GM19324 (cell line): ENCODE results near the gene ATP5F1E.
A peak's percentile ranks its signal among the peaks of the same experiment; 100 is the strongest.

Experiments
- ATAC-seq: cut with Tn5 transposase; IDR thresholded peaks from one replicate; pipeline ENCODE4 v1.9.1; 2021; ENCODE audit warnings: mild to moderate bottlenecking, moderate library complexity; ENCODE audit not compliant: unreplicated experiment, low FRiP score

The ATP5F1E gene

DNA sequence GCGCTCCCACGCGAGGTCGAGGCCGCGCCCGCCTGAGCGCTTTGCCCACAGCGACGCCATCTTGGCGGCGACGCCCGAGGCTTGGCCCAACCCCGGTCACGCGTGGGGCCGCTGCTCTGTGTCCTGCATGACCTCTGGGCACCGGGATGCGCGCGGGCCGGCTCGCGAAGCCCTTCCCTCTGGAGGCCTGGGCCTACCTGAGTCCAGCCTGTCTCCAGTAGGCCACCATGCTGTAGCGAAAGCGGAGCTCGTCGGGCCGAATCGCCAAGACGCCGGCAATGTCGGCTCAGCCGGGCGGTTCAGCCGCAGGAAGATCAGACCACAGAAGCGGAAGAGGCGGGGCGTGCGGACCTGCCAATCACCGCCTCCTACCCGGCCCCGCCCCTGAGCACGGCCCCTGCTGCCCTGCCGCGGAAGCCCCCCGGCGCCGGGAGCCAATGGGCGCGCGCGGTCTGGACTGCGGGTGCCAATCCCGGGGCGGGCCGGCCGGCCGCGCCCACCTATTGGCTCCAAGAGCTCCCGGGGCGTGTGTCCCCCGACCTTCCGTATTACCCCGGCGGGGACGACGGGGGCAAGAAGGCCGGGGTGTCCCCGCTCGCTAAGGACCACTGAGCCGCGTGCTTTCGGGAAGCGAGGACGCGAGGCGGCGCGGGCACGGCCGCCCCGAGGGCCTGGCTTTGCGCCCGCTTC lies at the start of gene ATP5F1E:
ATP5F1E (minus strand) TSS at position 313 of the 690 bp plus-strand sequence; CDS start at position 229, 84 bp downstream.
- ATAC-seq = peak; percentile 99

DNA sequence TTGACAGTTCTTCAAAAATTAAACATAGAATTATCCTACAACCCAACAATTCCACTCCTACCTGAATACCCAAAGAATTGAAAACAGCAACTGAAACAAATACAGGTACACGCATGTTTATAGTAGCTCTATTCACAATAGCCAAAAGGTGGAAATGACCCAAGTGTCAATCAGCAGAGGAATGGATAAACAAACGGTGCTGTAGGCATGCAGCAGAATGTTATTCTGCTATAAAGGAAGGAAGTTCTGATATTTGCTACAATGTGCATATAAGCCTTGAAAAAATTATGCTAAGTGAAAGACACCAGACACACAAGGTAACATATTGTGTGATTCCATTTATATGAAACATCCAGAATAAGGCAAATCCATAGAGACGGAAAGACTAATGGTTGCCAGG lies 48.9 kb upstream of the ATP5F1E start:
- no peak for ATAC-seq

DNA sequence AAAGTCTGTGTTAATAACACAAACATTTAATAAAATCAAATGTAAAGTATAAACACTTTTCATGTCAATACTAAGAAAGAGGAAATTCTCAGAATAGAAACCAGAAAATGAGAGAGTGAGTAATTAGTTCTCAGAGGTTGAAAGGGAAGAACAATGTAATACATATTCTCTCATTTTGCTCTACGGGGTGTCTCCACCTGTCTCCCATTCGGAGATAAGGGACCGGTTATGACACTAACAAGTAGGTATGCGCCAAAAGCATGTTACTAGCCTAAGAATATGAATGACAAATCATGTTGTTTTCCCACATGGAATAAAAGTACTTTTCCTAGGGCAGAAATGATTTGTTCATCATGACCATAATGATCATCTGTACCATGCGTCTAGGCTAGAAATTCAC lies 46.1 kb upstream of the ATP5F1E start:
- ATAC-seq = no peak

DNA sequence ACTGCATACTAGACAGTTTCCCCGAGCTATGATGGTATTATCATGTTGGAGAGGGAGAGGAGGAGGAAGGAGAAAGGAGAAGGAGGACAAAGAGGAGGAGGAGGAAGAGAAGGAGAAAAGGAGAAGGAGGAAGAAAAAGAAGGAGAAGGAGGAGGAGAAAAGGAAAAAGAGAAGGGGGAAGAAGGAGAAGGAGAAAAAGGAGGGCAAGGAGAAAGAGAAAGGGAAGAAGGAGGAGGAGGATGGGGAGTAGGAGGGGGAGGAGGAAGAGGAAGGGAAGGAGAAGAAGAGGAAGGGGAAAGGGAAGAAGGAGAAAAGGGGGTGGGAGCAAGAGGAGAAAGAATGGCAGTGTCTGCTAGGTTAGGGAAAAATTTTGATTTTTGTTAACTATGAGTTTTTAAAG lies 45.6 kb upstream of the ATP5F1E start:
- no peak for ATAC-seq

DNA sequence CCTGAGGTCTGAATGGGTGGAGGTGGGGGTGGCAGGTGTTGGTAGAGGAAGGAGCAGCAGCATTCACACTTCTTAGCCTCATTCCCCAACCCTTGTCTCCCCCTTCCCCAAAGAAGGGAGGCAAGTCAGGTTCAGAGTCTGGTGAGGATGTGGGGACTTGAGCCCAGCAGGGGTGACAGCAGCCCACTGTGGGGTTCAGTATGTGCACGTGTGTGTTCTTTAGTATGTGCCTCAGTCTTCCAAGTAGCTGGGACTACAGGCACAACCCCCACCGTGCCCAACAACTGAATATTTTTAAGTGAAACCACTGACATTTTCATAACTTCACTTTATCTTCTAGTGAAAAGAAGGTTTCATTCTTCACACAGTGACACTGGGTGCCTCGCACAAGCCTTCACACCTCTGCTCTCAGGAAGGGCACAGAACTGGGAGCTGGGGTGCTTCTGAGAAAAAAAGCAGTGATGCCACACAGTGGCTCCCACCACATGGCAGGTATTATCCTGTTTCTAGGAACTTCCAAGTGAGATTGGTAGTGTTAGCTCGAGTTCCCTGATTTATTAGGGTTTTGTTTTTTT lies 43.9 kb upstream of the ATP5F1E start:
- ATAC-seq = no peak

DNA sequence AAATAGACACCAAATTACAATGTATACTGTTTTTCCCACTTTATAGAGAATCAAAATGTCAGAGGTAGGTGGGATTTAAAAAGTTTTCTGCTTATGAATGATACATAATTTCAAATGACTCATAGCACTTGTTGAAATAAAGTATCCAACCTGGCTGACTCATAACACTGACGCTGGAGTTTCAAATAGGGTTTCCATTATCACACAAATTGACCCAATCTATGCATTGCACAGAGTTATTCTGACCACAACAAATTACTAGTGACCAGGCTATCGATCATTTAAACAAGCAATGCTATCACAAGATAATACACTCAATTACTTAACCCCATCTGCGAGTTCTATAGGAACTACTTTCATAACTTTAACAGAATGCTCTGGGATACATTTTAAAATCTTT lies 42.3 kb upstream of the ATP5F1E start:
- ATAC-seq = no peak

DNA sequence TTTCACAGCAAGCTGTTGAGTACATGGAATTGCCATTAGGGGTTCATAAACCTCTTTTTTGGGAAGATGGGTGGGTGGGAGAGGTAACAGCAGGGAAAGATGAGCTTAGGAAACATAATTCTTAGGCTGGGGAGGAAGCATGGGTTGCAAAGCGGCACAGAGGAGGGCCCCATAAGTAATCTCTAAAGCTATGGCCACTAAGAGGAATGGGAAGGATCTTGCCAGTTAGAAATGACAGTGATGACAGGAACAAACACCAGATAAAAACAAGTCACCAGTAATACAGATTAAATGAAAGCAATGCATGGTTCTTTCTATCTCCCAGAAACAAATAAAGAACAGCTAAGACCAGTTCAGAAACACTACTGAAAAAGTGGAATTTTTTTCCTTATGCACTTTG lies 41.4 kb upstream of the ATP5F1E start:
- no peak for ATAC-seq

DNA sequence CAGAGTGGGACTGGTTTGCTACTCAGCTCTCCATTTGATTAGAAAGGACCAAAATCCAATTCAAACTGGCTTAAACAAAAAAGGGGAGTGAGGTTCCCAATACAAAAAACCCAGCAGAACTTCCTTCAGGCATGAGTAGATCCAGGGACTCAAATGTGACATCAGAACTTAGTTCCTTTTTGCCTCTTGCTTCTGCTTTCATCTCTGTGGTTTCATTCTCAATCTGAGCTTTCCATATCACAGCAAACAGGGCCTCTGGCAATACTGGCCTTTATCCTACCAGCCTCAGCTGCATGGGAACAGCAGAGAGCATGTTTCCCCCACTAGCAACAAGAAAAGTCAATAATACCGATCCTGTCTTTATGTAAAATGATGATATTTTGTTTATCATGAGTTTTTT lies 39.1 kb upstream of the ATP5F1E start:
- ATAC-seq = no peak

DNA sequence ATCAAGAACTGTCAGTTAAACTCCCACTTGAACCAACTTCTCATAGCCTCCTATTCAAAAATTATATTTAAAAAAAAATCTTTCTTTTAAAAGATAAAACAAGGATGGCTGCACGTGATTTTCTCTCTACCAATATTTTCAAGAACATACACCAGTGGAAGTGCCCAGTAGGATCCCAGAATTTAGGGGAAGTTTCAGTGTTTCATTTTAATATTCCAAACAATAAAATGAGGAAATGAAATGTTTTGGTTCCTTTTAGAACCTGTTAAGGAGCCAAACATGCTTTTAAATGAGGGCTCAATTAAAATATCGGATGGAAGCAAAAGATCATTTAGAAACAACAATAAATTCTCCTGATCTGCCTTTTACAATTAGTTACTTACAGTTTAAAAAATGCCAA lies 36.9 kb upstream of the ATP5F1E start:
- ATAC-seq = no peak

DNA sequence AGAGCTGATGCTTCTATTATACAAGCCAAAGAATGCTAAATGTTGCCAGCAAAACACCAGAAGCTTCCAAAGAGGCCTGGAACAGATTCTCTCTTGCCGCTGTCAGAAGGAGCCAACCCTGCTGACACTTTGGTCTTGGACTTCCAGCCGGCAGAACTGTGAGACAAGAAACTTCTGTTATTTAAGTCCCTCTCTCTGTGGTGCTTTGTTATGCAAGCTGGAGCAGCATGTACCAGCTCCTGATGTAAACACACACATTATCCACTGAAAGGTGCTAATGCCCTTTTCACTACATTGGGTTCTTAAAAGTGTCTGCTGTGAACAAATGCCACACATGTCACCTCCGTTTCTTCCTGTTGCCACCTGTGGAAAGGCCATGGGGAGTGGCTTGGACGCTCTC lies 36.4 kb upstream of the ATP5F1E start:
- no peak for ATAC-seq

DNA sequence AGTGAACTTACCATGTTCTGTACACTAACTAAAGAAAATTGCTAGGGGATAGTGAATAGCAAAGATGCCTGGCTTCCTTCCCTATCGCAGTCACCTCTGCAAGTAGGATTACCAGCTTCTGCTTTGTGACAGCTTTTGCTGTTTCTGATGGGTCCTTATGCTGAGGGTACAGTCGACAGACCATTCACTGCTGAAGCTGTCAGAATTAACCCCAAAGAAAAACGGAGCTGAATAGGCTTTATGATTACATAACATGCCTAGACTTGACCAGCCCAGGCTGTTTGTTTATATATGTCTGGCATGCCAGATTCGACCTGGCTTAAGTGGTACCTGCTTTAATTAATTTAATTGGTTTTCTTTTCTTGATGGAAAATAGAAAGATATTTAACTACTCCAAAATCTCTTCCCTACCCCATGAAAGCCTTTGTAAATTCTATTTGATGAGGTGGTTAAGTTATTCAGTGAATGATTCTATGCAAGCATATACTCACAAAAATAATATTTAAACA lies 32.1 kb upstream of the ATP5F1E start:
- ATAC-seq = no peak

DNA sequence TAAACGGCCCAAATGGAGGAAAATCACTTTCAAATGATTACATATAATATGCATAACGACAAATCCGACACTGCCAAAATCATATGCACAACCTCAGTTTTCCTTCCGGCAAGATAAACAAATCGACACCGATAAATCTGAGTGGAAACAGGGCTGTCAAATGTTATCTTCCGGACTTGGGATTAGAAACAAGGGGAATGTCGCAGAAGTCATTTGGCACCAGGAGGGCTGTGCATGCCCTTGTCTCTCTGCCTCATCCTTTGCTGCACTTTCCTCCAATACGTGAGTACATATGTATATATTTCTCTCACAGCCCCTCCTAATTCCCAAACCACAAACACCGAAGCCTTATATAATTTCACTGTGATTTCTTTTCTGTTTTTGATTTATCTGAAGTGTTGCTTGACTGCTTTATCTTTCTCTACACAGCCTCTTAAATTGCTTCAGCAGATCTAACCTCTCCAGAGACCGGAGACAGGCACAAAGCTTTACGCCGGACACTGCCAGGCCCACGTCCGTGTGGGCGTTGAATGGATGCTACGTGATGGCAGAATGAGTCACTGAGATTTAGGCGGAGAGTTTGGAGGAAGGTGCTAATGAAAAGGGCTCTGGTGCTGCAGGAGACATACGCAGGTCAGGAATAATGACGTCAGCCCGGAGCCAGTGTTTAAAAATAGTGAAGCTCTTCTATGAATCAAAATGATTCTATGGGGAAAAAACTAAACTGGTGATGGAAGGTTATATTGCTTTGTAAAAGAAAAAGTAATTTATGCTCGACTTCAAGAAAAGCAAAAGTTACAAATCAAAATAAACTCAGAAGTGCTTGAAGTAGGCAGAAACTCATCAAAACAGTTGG lies 31.5 kb upstream of the ATP5F1E start:
- ATAC-seq = no peak

DNA sequence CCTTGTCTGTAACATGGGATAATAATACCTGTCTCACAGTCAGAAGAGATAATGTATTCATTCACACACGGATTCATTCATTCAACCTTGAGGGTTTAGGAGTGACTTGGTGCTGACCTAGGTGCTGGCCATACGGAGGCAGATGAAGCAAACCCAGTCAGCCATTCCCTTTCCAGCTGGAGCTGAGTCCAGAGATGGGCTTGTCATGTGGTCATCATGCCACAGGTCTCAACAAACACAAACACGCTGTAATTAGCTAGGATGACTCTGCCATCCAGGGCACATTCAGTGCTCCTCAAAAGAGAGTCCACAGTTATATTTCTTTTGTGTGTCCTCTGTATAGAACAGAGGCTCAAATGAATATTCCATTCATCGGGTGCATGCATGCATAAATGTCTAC lies 29.9 kb upstream of the ATP5F1E start:
- ATAC-seq = no peak

DNA sequence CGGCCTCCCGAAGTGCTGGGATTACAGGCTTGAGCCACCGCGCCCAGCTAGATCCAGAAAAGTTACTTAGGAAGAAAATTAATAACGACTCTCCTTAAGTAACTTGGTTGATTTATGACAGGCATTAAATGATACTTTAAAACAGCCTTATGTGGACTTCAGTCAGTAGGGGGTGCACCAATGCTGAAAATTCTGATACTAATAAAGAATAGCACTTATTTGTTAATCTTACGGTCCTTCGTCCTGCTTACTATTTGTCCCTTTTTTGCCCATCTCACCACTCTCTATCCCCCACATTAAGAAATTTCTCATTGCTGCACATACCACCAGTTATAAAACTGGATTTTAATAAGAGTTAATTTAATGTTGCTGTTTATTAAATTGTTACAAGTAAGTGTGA lies 23.2 kb upstream of the ATP5F1E start:
- no peak for ATAC-seq

DNA sequence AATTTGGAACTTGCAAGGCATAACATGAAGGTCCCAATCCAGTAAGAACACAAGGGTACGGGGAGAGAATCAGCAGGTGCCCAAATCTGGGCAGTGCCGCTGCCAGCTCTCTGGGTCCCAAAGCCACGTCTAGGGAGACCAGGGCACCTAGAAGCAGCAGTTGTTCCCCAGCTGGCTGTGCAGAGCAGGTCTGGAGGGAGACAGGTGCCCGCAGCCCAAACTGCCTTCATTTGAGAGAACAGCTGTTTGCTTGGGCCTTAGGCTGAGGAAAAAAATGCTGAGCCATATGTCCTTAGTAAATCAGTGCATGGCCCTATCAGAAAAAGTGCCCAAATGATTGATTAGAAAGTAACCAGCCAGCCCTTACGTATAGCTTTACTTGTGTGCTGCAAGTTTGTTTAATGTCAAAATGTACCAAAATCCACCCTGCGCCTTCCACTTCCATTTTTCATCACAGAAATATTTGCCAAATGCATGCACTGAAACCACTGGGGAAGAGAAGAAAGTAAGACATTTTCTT lies 19.6 kb upstream of the ATP5F1E start:
- ATAC-seq = no peak

DNA sequence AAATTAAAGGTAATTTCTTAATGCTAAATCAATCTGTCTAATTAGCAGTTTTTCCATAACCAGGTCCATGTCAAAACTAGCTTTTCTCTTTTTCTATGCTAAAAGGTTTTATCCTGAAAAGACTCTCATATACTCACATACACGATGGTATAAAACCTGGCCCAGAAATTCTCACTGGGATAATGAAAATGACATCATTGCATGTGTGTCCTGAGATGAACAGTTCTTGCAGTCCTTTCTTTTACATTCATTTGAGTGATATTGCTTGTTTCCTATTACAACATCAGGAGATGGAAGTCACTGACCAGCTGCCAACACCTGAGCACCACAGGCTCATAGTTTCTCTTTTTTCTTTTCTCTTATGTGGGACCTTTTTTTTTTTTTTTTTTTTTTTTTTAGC lies 18.3 kb upstream of the ATP5F1E start:
- ATAC-seq = no peak

DNA sequence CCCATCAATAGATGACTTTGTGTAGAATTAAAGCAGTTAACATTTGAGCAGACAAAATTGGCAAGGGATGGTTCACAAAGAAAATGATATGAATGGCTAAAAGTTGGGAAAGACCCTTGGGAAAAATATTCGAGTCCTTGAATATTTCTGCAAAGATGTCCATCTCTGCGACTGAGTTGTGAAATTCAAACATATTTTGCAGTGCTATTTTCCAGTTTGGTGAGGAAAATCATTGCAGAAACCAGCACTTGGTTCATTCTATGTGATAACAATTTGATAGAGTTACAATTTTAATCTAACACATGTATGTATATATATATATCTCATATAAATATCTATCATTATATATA lies 16.5 kb upstream of the ATP5F1E start:
- ATAC-seq = no peak

DNA sequence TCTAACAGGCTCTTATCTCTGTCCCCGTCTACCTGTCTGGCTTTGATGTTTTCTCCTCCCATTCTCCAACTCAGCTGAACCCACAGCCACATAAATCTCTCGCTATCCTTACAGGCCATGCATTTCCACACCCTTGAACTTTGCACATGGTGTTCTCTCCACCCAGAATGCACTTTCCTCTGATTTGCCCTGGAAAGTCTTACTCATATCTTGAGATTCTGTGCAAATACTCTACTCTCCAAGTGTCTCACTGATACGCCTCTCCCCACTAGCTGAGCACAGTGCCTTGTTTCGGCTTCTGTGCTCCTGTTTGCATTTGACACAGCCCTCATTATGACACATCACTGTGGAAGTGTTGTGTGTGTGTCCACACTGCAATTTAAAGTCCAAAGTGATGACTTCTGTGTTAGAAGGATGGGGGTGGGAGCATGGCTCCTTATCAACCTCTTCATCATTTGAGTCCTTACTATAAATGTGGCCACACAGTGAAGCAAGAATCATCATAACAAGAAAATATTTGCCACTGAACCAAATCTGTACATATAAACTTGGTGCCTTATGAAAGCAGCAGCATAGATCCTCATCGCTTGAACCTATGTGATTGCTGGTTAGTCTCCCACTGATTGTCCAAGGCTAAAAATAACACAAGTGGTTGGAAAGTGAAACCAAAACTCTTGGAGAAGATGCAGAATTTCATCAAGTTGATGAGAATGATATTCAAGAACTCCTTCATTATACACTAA lies 16.0 kb upstream of the ATP5F1E start:
- ATAC-seq = no peak

DNA sequence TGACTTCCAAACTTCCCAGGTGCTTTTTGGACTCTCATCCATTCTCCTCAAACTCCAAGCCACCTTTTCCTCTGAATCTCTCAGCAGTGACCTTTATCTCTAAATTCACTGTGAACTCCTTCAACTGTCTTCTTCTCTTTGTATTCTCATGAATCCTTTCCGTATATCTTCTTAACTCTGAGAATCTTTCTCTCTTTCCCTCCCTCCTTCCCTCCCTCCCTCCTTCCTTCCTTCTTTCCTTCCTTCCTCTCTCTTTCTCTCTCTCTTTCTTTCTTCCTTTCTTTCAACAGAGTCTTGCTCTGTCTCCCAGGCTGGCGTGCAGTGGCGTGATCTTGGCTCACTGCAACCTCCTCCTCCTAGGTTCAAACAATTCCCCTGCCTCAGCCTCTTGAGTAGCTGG lies 14.7 kb upstream of the ATP5F1E start:
- no peak for ATAC-seq

DNA sequence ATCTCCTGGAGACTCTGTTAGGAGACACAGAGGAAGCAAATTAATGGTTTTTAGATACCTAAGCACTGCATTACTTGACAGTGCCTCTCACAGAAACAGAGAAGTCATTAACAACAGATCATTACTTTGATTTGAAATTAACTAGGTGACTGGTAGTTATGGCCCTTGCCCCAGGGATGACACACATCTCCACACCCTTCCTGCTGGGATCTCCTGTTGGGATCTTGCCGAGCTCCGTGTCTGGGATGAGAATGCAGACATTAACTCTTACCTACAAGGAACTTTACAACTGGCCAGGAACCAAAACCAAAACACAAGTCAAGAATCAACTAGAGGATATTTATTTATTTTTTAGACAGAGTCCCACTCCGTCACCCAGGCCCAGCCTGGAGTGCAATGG lies 12.7 kb upstream of the ATP5F1E start:
- ATAC-seq = no peak

DNA sequence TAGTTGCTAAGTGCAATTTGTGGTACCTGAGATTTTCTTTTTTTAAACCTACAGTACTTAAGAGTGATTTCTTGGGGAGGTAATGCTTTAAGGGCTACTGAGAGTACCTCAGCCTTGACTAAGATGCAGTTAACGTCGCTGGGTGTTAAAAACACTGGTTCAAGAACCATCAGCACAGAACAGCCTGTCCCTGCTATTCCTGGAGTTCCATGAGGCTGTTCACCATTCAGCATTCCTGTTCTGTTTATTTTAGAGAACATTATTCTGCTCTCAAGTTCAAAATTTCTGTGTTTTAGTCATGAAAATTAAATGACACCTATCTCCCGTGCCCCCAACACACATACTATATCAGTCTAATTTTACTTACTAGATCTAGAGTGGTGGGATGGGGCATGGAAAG lies 12.2 kb upstream of the ATP5F1E start:
- no peak for ATAC-seq
